ENCODE measurements around the gene USP49.
A peak's percentile ranks its signal among the peaks of the same experiment; 100 is the strongest.

The USP49 gene

GRCh38 chr6:41786451-41787218 is 108.5 kb downstream of the USP49 start:
- Mint-ChIP-seq H3K27me3 (ENCODE audit: low read depth) (no peaks in the 10 kb centered on the region), H3K27ac (peak overlapping the region; percentile 95 to 97 (median 96)), H3K4me1 (peaks cover 26% of the 10 kb centered on the region), H3K9me3 (no peaks in the 10 kb centered on the region), H3K36me3 (ENCODE audit: low read depth) (peaks cover 22% of the 10 kb centered on the region), H3K4me3 (peak overlapping the region; percentile 92 to 99 (median 93))
- peak; percentile 58 to 86 (median 74) for TF ChIP-seq CTCF (IDR thresholded peaks at IDR 0.05; ENCODE audit: unreplicated experiment in 3 of 3)

GRCh38 chr6:41785689-41786450 is 109.3 kb downstream of the USP49 start:
- TF ChIP-seq CTCF (IDR thresholded peaks at IDR 0.05; ENCODE audit: unreplicated experiment in 3 of 3) = no peak
- peak overlapping the region; percentile 92 to 99 (median 93) for H3K4me3 Mint-ChIP-seq
- H3K27me3 Mint-ChIP-seq (ENCODE audit: low read depth) = no peaks in the 10 kb centered on the region
- peaks cover 31% of the 10 kb centered on the region for H3K4me1 Mint-ChIP-seq
- peaks cover 18% of the 10 kb centered on the region for H3K36me3 Mint-ChIP-seq (ENCODE audit: low read depth)
- H3K9me3 Mint-ChIP-seq = no peaks in the 10 kb centered on the region
- peak overlapping the region; percentile 60 to 73 (median 69) for H3K27ac Mint-ChIP-seq

- peaks cover 17% of the 10 kb centered on the region for H3K36me3 Mint-ChIP-seq (ENCODE audit: low read depth)
- no peaks in the 10 kb centered on the region for H3K9me3 Mint-ChIP-seq
- H3K27me3 Mint-ChIP-seq (ENCODE audit: low read depth) = no peaks in the 10 kb centered on the region
- peak overlapping the region; percentile 92 to 99 (median 93) for H3K4me3 Mint-ChIP-seq
- no peak for TF ChIP-seq CTCF (IDR thresholded peaks at IDR 0.05; ENCODE audit: unreplicated experiment in 3 of 3)
- H3K4me1 Mint-ChIP-seq = peaks cover 32% of the 10 kb centered on the region
- no peak overlapping the region for H3K27ac Mint-ChIP-seq
Observed at GRCh38 chr6:41785254-41785653, 109.9 kb downstream of the USP49 start.

GRCh38 chr6:41784581-41785171 is 110.5 kb downstream of the USP49 start:
- peak overlapping the region in 1 of 3 experiments; percentile 17 for H3K27ac Mint-ChIP-seq
- H3K4me3 Mint-ChIP-seq = peak overlapping the region; percentile 92 to 99 (median 93)
- no peak for TF ChIP-seq CTCF (IDR thresholded peaks at IDR 0.05; ENCODE audit: unreplicated experiment in 3 of 3)
- peaks cover 11% of the 10 kb centered on the region for H3K36me3 Mint-ChIP-seq (ENCODE audit: low read depth)
- no peaks in the 10 kb centered on the region for H3K9me3 Mint-ChIP-seq
- H3K27me3 Mint-ChIP-seq (ENCODE audit: low read depth) = no peaks in the 10 kb centered on the region
- peaks cover 31% of the 10 kb centered on the region for H3K4me1 Mint-ChIP-seq

- Mint-ChIP-seq H3K4me3 (peak overlapping the region; percentile 26 to 71 (median 54)), H3K9me3 (no peaks in the 10 kb centered on the region)
- TF ChIP-seq CTCF (IDR thresholded peaks at IDR 0.05; ENCODE audit: unreplicated experiment in 3 of 3) = no peak
Observed at GRCh38 chr6:41783106-41783780, 111.9 kb downstream of the USP49 start.

More at GRCh38 chr6:41783106-41783780, 111.9 kb downstream of the USP49 start:
- Mint-ChIP-seq H3K27ac (peak overlapping the region in 1 of 3 experiments; percentile 36), H3K27me3 (ENCODE audit: low read depth) (no peaks in the 10 kb centered on the region), H3K4me1 (peaks cover 26% of the 10 kb centered on the region), H3K36me3 (ENCODE audit: low read depth) (peaks cover 4% of the 10 kb centered on the region)

Data from nephron (organoid).